Suprapubic skin (tissue), 4 donors: ENCODE results near the gene ABCD4. TPM values are rescaled to one million over a fixed set of nuclear protein-coding genes. Genes with fewer than 3 reads are reported as not detected.

ENCODE experiments used
- DNase-seq, 2 donors: peaks; one replicate each; pipeline ENCODE4 v3.0.0-alpha.2; 2019; ENCODE audit warnings: low spot score in 2 of 2
- H3K27ac ChIP-seq: fragments of 200-600 bp; sonication (generic); one replicate; pipeline ENCODE4 v1.5.1; 2019
- H3K27me3 ChIP-seq: fragments of 200-600 bp; sonication (generic); one replicate; pipeline ENCODE4 v1.5.1; 2019
- H3K36me3 ChIP-seq: fragments of 200-600 bp; sonication (generic); one replicate; pipeline ENCODE4 v1.5.1; 2019
- H3K4me1 ChIP-seq: fragments of 200-600 bp; sonication (generic); one replicate; pipeline ENCODE4 v1.5.1; 2019
- H3K4me3 ChIP-seq: fragments of 200-600 bp; sonication (generic); one replicate; pipeline ENCODE4 v1.5.1; 2019; ENCODE audit warnings: mild to moderate bottlenecking
- H3K9me3 ChIP-seq: fragments of 200-600 bp; sonication (generic); one replicate; pipeline ENCODE4 v1.5.1; 2019
- CTCF ChIP-seq, 2 donors: fragments of 200-600 bp in 1 of 2; fragments of 450-650 bp in 1 of 2; sonication (generic) in 1 of 2; IDR thresholded peaks; one replicate each; pipeline ENCODE4 v1.5.1; 2016 to 2019; ENCODE audit warnings: antibody characterized with exemption in 2 of 2, mild to moderate bottlenecking in 1 of 2, moderate library complexity in 1 of 2
- EP300 ChIP-seq: sonication (generic); formaldehyde crosslinking; IDR thresholded peaks from one replicate; pipeline ENCODE4 v1.6.1; 2017; ENCODE audit warnings: antibody characterized with exemption
- POLR2A ChIP-seq, 2 donors: fragments of 450-650 bp; IDR thresholded peaks; one replicate each; pipeline ENCODE4 v1.6.1; 2017; ENCODE audit warnings: antibody characterized with exemption in 2 of 2, mild to moderate bottlenecking in 2 of 2, moderate library complexity in 2 of 2
- POLR2AphosphoS5 ChIP-seq, 3 donors: sonication (generic); formaldehyde crosslinking; IDR thresholded peaks; one replicate each; pipeline ENCODE4 v1.6.1; 2017; ENCODE audit warnings: antibody characterized with exemption in 3 of 3
- WGBS: methylation state at CpG from one replicate; pipeline ENCODE4 v1.1.5; 2018; 5-methylcytosine and 5-hydroxymethylcytosine counted together
- total RNA-seq, 4 donors: library from RNA; depleted of rRNA; stranded (reverse); fragments of >200 nt; gene quantifications; one replicate each; pipeline ENCODE4 v1.1.0, GENCODE V29; 2016

ABCD4 gene
- total RNA-seq, 4 donors from 2014 or later = 22.2 to 87.5 (median 43.5) TPM

GRCh38 chr14:74237441-74237840 is 65.3 kb downstream of the ABCD4 start:
- WGBS = 83% methylated on average over 4 of the region's 4 CpGs
- Histone ChIP-seq H3K27me3 (peaks cover 66% of the 10 kb centered on the region), H3K9me3 (no peaks in the 10 kb centered on the region), H3K36me3 (no peaks in the 10 kb centered on the region), H3K27ac (no peak overlapping the region), H3K4me1 (peaks cover 26% of the 10 kb centered on the region), H3K4me3 (no peak overlapping the region)
- TF ChIP-seq POLR2A (IDR thresholded peaks at IDR 0.05) (no peak), EP300 (no peak), CTCF (IDR thresholded peaks at IDR 0.05) (no peak), POLR2AphosphoS5 (IDR thresholded peaks at IDR 0.05) (no peak)
- no peak for DNase-seq

Other genes with a start within 250 kb of the ABCD4 start
- 10 to 100 TPM; 14.7 to 25.7 (median 22.0) TPM for gene ALDH6A1, start 218.5 kb downstream of the ABCD4 start, total RNA-seq
- 1 to 10 TPM; 3.9 to 7.4 (median 5.2) TPM for gene LIN52, start 218.0 kb downstream of the ABCD4 start, total RNA-seq
- gene VSX2, start 63.5 kb downstream of the ABCD4 start, total RNA-seq = not detected
- under 1 TPM in 2 of 4 donors, not detected in 2; 0.17 to 0.21 TPM for gene VRTN, start 45.5 kb upstream of the ABCD4 start, total RNA-seq
- under 1 TPM in 3 of 4 donors, not detected in 1; 0.21 to 0.91 (median 0.32) TPM for gene SYNDIG1L, start 123.3 kb upstream of the ABCD4 start, total RNA-seq
- gene NPC2, start 190.4 kb upstream of the ABCD4 start, total RNA-seq = 100 to 1,000 TPM; 274 to 450 (median 338) TPM
- 10 to 100 TPM in 2 of 4 donors, 1 to 10 TPM in 2; 7.9 to 14.7 (median 11.2) TPM for gene ISCA2, start 190.8 kb upstream of the ABCD4 start, total RNA-seq